ENCODE measurements around the gene KRT5. TPM values are rescaled to one million over a fixed set of nuclear protein-coding genes. Genes with fewer than 3 reads are reported as not detected.

The KRT5 gene
- polyA plus RNA-seq, 3 donors: 0.99 to 12.1 (median 1.8) TPM

DNA sequence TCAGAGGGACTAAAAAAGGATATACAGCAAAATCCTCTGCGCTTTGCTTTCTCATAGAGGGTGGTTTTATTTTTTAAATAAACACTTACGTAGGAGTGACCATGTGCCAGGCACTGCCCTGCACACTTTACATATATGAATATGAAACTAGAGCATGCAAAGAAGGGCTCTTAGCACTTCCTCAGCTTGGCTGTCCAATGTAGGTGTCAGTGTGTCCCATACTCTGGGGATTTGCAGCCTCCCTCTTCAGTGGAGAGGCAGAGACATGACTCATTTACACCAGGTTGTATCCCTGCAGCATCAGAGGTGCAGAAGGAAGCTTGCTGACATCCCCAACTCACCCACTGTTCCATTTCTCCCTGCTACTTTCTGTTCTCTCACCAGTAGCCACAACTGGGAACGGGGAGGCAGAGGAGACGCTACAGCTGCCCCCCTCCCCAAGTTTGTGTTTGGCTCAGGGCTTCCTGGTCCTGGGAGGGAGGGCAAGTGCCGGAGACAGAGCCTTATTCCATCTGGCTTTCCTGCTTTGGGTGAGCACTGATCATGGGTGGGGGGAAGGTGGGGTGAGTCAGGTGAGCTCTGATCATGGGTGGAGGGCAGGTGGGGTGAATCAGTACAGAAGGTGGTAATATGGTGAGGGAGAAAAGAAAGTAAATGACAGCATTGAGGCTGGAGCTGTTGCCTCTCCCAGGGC is 4.9 kb upstream of the KRT5 start:
- H3K27ac ChIP-seq (ENCODE audit: low read depth, low read length): no peak overlapping the region
- WGBS, 3 donors: 79 to 86% (median 82%) methylated on average over 5 of the region's 5 CpGs

DNA sequence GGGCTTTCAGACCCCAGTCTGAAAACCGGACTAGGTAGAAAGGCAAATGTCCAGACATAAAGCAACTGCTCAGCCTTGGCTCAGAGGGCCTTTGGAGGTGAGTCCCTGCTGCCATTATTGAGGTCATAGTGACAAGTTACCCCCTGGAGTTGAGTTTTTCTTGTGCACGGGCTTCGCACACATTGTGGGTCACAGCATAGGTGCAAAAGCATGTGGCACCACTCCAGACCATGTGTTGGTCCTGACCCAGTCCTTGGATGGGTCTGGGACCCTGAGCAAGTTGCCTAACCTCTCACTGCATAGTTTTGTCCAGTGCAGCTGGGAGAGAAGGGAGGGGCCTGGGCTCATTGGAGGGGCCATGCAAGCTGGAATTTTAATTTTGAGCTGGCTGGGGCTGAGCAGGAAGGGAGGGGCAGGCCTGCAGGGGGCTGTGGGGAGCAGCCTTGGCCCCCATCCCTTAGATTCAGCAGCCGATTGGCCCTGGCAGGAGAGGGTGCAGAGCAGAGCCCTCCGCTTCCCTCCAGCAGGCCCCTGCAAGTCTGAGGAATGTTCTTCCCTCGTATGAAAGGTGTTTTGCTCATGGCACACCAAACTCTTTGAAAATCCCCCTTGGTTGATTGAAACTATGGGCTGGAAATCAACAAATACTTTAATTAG is 4.2 kb upstream of the KRT5 start:
- WGBS, 3 donors: 67 to 75% (median 72%) methylated on average over 6 of the region's 6 CpGs
- no peak overlapping the region for H3K27ac ChIP-seq (ENCODE audit: low read depth, low read length)

DNA sequence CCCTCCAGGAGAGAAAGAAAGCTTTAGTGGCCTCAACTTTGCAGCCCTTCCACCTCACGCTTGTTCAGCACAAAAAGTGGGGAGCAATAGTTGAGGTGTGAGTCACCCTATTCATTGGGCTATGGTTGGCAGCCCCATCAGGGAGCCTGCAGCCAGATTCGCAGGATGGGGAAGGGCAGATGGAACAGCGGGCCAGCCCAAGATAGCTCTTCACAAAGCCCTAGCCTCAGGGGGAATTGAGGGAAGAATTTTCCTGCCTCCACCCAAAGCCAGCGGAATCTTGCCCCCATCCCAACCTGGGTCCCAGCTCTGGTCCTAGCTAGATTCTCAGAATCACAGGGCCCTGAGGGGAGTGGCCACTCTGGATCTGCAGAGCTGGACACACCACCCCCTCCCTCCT is 3.6 kb upstream of the KRT5 start:
- 87 to 96% (median 89%) methylated on average over 4 of the region's 4 CpGs for WGBS, 3 donors
- H3K27ac ChIP-seq (ENCODE audit: low read depth, low read length): no peak overlapping the region

DNA sequence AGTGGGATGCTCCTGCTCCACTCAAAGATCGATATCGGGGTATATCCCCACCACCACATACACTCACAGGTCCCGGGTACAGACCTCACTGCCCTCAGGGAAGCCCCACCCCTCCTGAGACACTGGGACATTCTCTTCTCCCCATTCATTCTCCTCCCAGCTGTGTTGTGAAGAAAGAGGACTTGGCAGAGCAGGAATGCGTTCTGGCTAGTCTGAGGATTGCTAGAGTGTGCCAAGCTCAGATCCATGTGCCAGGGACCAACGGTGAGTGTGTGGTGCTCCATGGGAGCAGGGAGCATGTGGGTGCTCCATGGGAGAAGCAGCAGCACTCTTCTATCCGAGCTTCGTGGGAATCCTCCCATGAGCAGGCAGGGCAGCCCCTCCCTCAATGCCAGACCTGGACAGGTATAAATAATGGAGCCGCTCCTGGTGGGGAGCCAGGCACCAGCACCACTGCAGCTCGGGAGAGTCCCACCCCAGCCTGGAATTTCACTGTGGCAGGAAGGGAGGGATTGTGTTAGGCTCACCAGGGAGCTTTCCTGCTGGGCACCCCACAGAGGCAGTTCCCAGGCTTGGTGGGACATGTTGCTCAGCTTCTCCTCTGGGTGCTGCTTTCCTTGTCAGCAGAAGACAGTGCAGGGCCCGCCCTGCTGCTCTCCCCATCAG is 2.3 kb upstream of the KRT5 start:
- WGBS, 3 donors: 61 to 69% (median 64%) methylated on average over 10 of the region's 10 CpGs

DNA sequence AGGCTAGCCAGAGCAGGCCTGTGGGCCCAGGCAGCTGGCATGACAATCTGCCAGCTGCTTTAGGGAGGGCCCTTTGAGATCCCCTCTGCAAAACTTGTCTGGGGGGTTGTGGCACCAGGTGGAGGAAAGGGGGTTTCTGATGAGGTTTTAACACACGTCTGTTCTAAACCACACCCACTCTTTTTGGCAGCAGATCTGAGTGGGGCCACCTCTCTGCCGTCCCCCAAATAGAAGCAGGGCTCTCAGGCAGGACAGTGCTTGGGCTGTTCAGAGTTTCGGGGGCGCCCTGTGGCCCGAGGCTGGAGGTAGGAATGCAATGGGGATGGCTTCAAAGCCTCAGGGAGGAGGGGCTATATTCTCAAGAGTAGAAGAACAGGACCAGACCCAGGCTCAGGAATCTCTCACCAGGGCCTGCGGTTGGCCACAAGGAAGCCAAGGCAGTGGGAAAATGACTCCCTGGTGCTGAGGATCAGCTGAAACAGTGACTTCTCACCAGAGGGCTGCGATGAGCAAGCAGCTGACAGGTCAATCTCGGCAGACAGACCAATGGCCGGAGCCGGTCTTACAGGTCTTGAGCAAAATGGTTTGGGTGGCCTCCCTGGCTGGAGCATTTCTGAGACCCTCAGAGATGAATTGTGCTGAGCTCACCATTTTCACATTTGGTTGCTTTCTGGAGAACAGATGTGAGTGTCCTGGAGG is 1.5 kb upstream of the KRT5 start:
- WGBS, 3 donors: 75 to 81% (median 77%) methylated on average over 10 of the region's 10 CpGs
- H3K27ac ChIP-seq (ENCODE audit: low read depth, low read length): no peak overlapping the region

More for the DNA sequence above, 2.3 kb upstream of the KRT5 start:
- H3K27ac ChIP-seq (ENCODE audit: low read depth, low read length): no peak overlapping the region

DNA sequence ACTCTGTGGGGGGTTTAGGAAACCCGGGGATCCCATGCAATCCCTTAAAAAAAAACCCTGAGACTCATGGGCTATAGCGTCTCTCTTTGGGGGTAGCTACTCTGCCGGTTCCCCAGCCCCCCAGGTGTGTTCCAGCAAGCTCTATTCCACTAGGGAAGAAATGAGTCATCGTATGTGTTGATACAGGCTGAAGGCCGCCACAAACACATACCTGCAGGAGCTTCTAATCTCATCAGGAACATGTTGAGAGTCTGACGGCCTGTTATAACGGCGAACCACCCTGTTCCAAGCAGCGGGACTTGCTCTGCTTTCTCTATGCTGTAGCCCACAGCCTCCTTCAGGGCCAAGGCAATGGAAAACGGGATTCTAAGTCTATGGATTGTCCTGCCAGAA is 977 bp upstream of the KRT5 start:
- WGBS, 3 donors: 52 to 82% (median 78%) methylated on average over 10 of the region's 10 CpGs
- H3K27ac ChIP-seq (ENCODE audit: low read depth, low read length): no peak overlapping the region

DNA sequence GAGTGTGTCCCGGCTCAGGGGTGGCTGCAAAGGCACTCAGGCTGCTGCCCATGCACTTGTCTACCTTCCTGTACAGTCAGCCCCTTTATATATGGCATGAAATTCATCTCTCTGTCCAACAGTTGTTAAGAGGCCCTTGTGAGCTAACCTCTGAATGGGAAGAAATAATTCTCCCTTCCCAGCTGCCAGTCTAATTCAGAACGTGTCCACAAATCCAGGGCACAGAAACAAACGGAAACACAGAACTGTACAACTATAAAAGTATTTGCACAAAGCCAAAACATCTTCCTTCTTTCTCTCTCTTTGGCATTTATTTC is 849 bp downstream of the KRT5 start:
- 80 to 92% (median 86%) methylated on average over 3 of the region's 3 CpGs for WGBS, 3 donors
- no peak overlapping the region for H3K27ac ChIP-seq (ENCODE audit: low read depth, low read length)

DNA sequence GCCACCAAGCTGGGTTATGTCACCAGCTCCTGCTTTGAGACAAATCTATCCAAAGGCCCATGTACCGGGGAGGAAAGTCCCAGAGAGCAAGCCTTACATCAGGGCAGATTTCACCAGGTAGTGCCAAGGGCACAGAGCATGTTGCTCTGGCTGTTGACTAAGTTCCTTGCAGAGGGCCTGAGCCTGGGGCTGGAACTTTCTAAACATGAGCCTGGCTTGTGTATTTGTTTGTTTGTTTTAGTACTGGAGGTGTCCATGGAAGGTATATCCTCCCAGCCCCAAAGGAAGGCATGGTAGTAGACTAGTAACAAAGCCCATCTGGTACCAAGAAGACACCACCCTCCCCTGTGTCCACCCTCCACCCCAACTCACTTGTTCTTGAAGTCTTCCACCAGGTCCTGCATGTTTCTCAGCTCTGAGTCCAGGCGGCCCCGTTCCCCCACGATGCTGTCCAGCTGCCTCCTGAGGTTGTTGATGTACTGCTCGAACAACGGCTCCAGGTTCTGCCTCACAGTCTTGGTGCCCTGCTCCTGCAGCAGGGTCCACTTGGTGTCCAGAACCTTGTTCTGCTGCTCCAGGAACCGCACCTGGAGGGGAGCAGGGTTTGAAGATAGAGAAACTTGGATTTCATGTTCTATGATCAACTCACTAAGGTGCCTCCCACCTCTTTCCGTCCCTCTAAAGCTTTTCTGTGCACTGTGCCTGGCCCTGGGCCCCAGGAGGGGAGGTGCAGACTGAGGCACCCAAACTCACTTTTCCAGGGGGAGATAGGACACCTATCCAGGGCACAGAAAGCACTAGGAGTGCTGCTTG is 1.4 kb downstream of the KRT5 start:
- WGBS, 3 donors: 78 to 86% (median 82%) methylated on average over 8 of the region's 8 CpGs
- no peak overlapping the region for H3K27ac ChIP-seq (ENCODE audit: low read depth, low read length)

DNA sequence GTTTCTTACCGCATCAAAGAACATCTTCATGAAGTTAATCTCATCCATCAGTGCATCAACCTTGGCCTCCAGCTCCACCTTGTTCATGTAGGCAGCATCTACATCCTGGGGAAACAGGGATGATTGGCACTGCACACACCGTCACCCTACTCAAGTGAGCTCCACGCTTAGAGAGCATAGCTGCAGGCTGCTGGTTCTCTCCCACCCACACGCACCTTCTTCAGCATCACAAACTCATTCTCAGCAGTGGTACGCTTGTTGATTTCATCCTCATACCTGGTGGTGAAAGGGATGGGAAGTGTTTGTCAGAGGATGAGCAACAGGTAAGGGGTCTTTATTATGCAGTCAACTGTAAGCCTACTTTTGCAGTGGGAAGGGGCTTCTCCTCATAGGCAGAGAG is 2.3 kb downstream of the KRT5 start:
- no peak overlapping the region for H3K27ac ChIP-seq (ENCODE audit: low read depth, low read length)

DNA sequence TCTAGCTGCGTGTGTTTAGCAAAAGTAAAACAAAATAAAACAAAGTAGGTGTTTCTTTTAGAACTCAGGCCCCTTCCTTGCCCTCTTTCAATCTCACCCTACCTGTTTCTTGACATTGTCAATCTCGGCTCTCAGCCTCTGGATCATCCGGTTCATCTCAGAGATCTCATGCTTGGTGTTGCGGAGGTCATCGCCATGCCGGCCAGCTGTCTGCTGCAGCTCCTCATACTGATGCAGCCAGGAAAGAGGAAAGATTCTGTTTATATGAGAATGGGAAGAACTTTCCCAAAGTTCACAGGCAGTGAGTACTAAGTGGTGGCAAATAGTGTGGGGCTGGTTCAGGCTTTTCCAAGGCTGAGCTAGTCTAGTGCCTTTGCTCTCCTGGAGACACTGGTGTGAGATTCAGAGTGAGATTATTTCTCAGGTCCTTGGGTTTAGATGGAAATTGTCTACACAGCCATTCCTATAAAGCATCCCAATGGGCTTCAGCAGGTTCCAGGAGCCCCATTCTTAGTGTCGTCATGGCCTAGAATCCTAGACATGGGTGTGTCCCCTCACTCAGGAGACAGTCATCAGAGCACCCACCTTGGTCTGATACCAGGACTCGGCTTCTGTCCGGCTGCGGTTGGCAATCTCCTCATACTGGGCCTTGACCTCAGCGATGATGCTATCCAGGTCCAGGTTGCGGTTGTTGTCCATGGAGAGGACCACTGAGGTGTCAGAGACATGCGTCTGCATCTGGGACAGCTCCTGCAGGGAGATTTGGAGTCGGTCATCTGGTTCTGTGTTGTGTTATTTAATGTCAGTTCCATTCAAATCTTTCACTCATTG is 3.0 kb downstream of the KRT5 start:
- 90 to 94% (median 92%) methylated on average over 14 of the region's 14 CpGs for WGBS, 3 donors
- no peak overlapping the region for H3K27ac ChIP-seq (ENCODE audit: low read depth, low read length)

More for the DNA sequence above, 2.3 kb downstream of the KRT5 start:
- WGBS, 3 donors: 90 to 92% (median 92%) methylated on average over 5 of the region's 5 CpGs

DNA sequence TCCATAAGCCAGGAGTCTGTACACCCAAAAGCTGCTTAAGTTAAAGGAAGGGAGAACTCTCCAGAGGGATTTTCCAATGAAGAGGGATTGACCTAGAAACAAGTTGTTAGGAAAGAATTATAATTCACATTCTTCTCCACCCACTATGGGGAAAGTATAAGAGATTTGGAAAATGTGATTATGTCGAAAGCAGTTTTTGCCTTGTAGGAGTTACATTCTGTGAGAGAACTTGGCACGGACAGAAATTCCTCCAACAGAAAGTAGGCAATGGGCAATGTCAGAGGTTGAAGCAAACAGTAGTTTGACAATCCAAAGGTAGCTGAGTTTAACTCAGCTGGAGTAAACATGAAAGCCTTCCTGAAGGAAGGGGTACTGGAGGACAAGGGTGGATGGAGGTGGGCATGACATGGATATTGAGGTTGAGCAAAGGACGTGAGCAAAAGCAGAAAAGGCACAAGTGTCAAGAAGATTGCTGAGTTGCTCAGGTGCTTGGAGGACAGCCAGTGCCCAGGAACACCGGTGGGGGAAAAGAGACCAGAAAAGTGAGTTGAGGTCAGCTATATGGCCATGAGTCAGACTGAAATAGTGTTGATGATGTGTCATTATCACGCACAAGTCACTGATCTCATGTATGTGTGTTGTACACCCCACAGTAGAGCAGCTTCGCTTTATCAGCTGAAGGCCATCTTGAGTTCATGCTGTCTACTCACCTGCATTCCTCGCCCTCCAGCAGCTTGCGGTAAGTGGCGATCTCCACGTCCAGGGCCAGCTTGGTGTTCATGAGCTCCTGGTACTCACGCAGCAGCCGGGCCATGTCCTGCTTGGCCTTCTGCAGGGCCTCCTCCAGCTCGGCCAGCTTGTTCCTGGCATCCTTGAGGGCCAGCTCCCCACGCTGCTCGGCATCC is 4.0 kb downstream of the KRT5 start:
- 80 to 86% (median 83%) methylated on average over 14 to 15 of the region's 15 CpGs for WGBS, 3 donors
- no peak overlapping the region for H3K27ac ChIP-seq (ENCODE audit: low read depth, low read length)

DNA sequence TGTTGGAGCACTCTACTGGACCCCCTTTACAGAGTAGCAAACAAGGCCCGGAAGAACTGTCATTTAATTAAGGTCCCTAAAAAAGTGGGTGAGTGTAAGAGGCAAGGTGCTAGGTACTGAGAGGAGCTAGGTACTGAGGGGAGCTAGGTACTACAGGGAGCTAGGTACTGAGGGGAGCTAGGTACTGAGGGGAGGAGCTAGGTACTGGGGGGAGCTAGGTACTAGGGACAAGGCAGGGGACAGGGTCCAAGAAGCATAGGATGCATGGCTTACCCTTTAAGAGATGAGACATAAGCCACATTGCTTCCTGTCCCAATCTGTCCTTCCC is 4.9 kb downstream of the KRT5 start:
- no peak overlapping the region for H3K27ac ChIP-seq (ENCODE audit: low read depth, low read length)

DNA sequence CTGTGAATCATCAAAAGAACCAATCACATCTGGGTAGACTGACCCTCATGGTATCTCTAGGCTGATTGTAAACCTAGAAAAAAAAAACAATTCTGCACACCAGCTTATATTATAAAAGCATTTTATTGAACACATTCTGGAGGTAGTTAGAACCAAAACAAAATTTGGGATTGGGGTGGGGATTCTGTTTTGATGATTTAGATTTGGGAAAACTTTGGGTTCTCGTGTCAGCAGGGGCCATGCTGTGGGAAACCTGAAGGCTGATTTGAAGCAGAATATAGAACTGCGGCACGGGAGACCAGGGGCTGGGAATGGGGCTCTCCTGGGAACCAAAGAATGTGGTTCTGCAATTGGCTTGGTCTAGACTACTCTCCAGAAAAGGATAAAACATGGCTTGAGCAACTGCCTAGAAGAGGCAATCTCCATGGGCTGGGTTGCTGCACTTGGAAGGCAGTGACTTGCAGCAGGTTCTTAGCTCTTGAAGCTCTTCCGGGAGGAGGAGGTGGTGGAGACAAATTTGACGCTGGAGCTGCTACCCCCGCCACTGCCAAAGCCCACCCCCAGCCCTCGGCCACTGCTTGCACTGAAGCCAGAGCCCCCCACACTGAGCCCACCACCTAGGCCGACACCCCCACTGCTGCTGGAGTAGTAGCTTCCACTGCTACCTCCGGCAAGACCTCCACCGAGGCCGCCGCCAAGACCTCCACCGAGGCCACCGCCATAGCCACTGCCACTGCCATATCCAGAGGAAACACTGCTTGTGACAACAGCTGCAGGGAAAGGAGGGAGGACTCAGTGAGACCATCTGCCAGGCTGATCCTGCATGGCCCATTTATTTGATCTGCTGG is 5.5 kb downstream of the KRT5 start:
- WGBS, 3 donors: 89 to 96% (median 93%) methylated on average over 14 of the region's 14 CpGs

More for the DNA sequence above, 4.9 kb downstream of the KRT5 start:
- WGBS, 3 donors: 88 to 100% (median 95%) methylated on average over 1 of the region's 1 CpG

DNA sequence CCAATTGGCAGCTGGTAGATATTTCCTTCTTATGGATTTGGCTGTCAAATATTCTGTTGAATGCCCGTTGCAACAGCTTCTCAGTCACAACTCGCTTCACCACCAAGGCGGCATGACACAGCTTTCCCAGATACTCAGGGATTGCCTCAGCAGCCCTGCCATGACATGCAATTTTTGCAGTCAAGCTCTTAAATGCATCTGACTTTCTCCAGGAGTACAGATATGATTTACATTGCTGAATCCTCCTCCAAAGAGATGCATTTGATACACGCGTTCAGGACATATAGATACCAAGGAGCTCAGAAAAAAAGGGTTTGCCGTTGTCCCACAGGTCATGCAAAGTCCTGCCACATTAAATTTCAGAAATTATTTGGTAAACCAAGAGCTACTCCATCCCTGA is 6.5 kb downstream of the KRT5 start:
- 78 to 88% (median 84%) methylated on average over 6 of the region's 6 CpGs for WGBS, 3 donors

More for the DNA sequence above, 5.5 kb downstream of the KRT5 start:
- H3K27ac ChIP-seq (ENCODE audit: low read depth, low read length): no peak overlapping the region

DNA sequence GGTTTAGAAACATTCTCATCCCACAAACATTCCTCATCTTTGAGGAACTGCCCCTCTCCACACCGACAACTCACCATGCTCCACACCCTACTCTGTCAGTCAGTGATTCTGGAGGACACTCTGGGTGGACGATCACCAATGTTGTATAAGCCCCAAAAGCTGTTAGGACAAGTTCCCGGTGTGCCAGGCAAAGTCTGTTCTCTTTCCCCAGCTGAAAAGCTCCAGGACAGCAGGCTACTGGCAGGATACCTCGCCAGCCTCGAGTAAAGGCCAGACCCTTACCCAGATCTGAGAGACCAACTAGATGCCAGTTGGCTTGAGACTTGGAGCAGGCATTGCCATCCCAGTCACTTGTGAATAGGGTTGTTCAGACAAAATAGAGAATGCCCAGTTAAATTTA is 12.0 kb downstream of the KRT5 start:
- H3K27ac ChIP-seq (ENCODE audit: low read depth, low read length): no peak overlapping the region
- 71 to 91% (median 90%) methylated on average over 5 of the region's 5 CpGs for WGBS, 3 donors

More for the DNA sequence above, 6.5 kb downstream of the KRT5 start:
- no peak overlapping the region for H3K27ac ChIP-seq (ENCODE audit: low read depth, low read length)

All from adipose tissue (tissue), 3 donors.